GM12891 (cell line): ENCODE data around the gene LCK.
A peak's percentile ranks its signal among the peaks of the same experiment; 100 is the strongest.

Source experiments
- POLR2A ChIP-seq: IDR thresholded peaks from 2 replicates; pipeline ENCODE4 v1.6.1; 2011; ENCODE audit warnings: low read depth, low read length, control low read depth
- POLR2AphosphoS5 ChIP-seq: IDR thresholded peaks from 2 replicates; pipeline ENCODE4 v1.6.1; 2011; ENCODE audit warnings: low read depth, low read length, control low read depth

GRCh38 chr1:32205401-32206370, 45.4 kb upstream of the LCK start, which contains the start of gene IQCC:
- peak; percentile 69 for TF ChIP-seq POLR2A
- TF ChIP-seq POLR2AphosphoS5 = peak; percentile 83
